GM19240 (cell line): ENCODE data around the gene COMMD4.
"Not testable (repeated sequence)": the region's sequence is repeated elsewhere in the genome, so short reads cannot be mapped to it uniquely, and the experiment has no call there.

Source experiments
- DNase-seq: peaks from one replicate; pipeline ENCODE4 v3.0.0; 2011; ENCODE audit warnings: low spot score; ENCODE audit not compliant: insufficient read length

Gene COMMD4

DNA sequence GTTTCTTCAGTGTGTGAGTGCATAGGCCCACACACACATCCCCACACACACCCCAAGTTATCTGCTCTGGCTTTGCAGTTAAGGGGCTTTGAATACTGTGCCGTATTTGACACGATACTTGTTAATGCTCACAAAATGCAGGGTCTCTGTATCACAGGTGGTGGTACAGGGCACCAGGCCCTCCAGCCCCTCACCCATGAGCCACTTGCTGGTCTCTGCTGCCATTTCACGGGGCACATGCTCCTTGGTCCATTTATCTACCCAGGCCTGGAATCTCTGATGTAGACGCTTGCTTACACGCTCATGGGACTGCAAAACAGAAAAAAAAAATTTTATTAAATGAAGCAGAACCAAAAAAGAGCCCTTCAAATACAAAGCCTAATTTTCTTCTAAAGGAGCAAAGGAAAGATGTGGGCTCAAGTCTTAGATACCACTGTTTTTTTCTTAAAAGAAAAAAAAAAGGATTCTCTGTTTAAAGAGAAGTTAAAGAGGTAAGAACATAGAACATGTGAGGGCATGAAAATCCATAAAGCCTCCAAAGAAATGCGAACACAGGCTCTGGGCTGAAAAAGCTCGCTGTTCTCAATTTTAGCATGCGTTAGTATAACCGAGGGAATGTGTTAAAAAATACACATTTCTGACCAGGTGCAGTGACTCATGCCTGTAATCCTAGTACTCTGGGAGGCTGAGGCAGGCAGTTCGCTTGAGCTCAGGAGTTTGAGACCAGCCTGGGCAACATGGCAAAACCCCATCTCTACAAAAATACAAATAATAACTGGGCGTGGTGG lies 36.2 kb downstream of the COMMD4 start:
- no peak for DNase-seq

DNA sequence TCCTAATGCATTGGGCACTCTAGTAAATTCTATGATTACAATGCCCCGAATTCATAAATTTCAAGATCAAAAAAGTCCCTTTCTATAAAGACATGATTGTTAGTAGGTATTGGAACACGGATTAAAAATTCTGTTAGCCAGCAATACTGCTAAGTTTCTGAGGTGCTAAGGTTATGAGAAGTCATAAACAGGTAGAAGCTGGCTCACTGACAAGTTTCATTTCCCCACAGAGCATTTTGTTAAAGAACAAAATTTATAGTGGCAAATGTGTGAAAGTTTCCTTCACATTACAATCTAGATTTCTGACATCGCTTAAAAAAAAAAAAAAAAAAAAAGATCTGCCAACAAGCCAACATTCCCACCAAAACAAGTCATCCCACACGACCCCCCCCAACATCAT lies 44.9 kb downstream of the COMMD4 start:
- no peak for DNase-seq

DNA sequence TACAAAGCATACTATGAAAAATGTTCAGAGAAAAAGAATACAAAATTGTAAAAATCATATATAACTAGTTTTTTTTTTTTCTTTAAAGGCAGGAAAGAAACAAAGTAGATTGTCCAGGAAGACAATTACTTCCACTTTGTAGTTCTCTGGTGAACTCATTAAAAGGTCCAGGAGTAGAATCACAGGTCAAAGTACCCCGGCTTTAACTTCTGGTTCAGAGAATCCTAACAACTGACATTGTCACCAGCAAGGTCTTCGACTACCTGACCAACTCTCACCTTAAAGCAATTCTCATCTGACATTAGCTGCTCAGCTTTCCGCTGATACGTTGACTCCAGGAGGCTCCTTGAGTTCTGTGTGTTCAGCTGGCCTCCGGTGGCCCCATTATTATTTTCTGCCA lies 48.1 kb downstream of the COMMD4 start:
- not testable (repeated sequence) for DNase-seq
